Endothelial cell of umbilical vein (primary cell): ENCODE data around the gene SETD1A. TPM values are rescaled to one million over a fixed set of nuclear protein-coding genes. Genes with fewer than 3 reads are reported as not detected.

Source experiments
- BruUV-seq: library from RNA; stranded (reverse); fragments of 400-500 nt; replicated peaks from 2 replicates; lab custom pipeline; 2021; lab: Mats Ljungman, UMichigan
- CTCF ChIA-PET: fragments of 300-600, 350-600 bp; sonication (Branson Sonifier 250); formaldehyde crosslinking; loops from one replicate; lab custom pipeline; 2021; ENCODE audit warnings: antibody characterized with exemption, inconsistent platforms; lab: Charles Lee
- POLR2A ChIA-PET: fragments of 300-600, 350-600 bp; sonication (Branson Sonifier 250); formaldehyde crosslinking; loops from one replicate; lab custom pipeline; 2021; ENCODE audit warnings: antibody characterized with exemption, inconsistent platforms; lab: Charles Lee
- DNase-seq: peaks from one replicate; pipeline ENCODE4 v3.0.0-alpha.2; 2011; ENCODE audit warnings: low read depth, low spot score
- FAIRE-seq: peaks from 2 replicates; lab custom pipeline; 2011; peaks lifted over from hg19 to GRCh38; lab: Jason Lieb, UNC
- H2AFZ ChIP-seq: 2 replicates; pipeline ENCODE4 v1.6.0; 2012; ENCODE audit warnings: low read depth, low read length, control low read depth, inconsistent platforms
- H3K27ac ChIP-seq: 2 replicates; pipeline ENCODE4 v1.5.1; 2011; ENCODE audit warnings: low read depth, mild to moderate bottlenecking, control low read depth, low read length, moderate library complexity; ENCODE audit not compliant: insufficient read depth
- H3K27me3 ChIP-seq, 2 experiments: 2 replicates each; pipeline versions ENCODE4 v1.6.0 to v1.6.1; 2011; ENCODE audit warnings: low read length in 2 of 2, mixed read lengths in 1 of 2; ENCODE audit not compliant: control insufficient read depth in 2 of 2, insufficient read depth in 2 of 2
- H3K36me3 ChIP-seq, 2 experiments: 2 replicates in 1 of 2; 3 replicates in 1 of 2; pipeline ENCODE4 v1.5.1; 2011; ENCODE audit warnings: low read length in 2 of 2, mild to moderate bottlenecking in 1 of 2, moderate library complexity in 1 of 2; ENCODE audit not compliant: control insufficient read depth in 2 of 2, insufficient read depth in 2 of 2; ENCODE audit errors: extremely low read depth in 1 of 2
- H3K4me1 ChIP-seq: 3 replicates; pipeline ENCODE4 v1.5.1; 2011; ENCODE audit warnings: mild to moderate bottlenecking, low read length; ENCODE audit not compliant: control insufficient read depth, insufficient read depth; ENCODE audit errors: extremely low read depth
- H3K4me2 ChIP-seq: 2 replicates; pipeline ENCODE4 v1.6.1; 2011; ENCODE audit warnings: low read length, control low read depth, mixed read lengths; ENCODE audit not compliant: insufficient read depth
- H3K4me3 ChIP-seq, 3 experiments: fragments of 200-600 bp in 1 of 3; sonication (generic), shearing (Covaris generic) in 1 of 3; replicated peaks in 1 of 3; 2 replicates each; pipeline ENCODE4 v1.5.1; 2011 to 2016; ENCODE audit warnings: control low read depth in 3 of 3, low read length in 3 of 3, mild to moderate bottlenecking in 2 of 3, inconsistent platforms in 1 of 3, low read depth in 1 of 3, moderate library complexity in 1 of 3; ENCODE audit not compliant: insufficient read depth in 1 of 3
- H3K79me2 ChIP-seq: 2 replicates; pipeline ENCODE4 v1.6.0; 2012; ENCODE audit warnings: low read length, inconsistent platforms; ENCODE audit not compliant: control insufficient read depth, insufficient read depth
- H3K9ac ChIP-seq: replicated peaks from 2 replicates; pipeline ENCODE3; 2011; ENCODE audit warnings: low read length, control low read depth; ENCODE audit not compliant: insufficient read depth; ENCODE audit errors: extremely low read depth
- H3K9me1 ChIP-seq: replicated peaks from 3 replicates; pipeline ENCODE4 v1.6.0; 2011; ENCODE audit warnings: mild to moderate bottlenecking, low read length; ENCODE audit not compliant: control insufficient read depth, insufficient read depth; ENCODE audit errors: extremely low read depth
- H3K9me3 ChIP-seq: replicated peaks from 2 replicates; pipeline ENCODE4 v1.5.1; 2012; ENCODE audit warnings: low read length, inconsistent platforms; ENCODE audit not compliant: control insufficient read depth, insufficient read depth
- H4K20me1 ChIP-seq: replicated peaks from 2 replicates; pipeline ENCODE3; 2011; ENCODE audit warnings: mild to moderate bottlenecking, low read length; ENCODE audit not compliant: control insufficient read depth, insufficient read depth; ENCODE audit errors: extremely low read depth
- CTCF ChIP-seq, 2 donors: IDR thresholded peaks; 1 replicate in 1 of 2; 2 replicates in 1 of 2; pipeline ENCODE4 v1.5.1; 2011; ENCODE audit warnings: low read length in 2 of 2, mild to moderate bottlenecking in 2 of 2, moderate library complexity in 2 of 2, control low read depth in 1 of 2, inconsistent platforms in 1 of 2, low read depth in 1 of 2; ENCODE audit not compliant: insufficient read depth in 1 of 2; ENCODE audit errors: extremely low read depth in 1 of 2
- EZH2 ChIP-seq: IDR thresholded peaks from 2 replicates; pipeline ENCODE4 v1.6.1; 2012; ENCODE audit warnings: borderline replicate concordance, low read depth, mild to moderate bottlenecking, moderate library complexity, low read length, inconsistent platforms; ENCODE audit not compliant: severe bottlenecking
- FOS ChIP-seq: IDR thresholded peaks from 2 replicates; pipeline ENCODE4 v1.6.1; 2011; ENCODE audit warnings: mild to moderate bottlenecking, low read length, moderate library complexity, borderline replicate concordance; ENCODE audit not compliant: insufficient read depth
- GATA2 ChIP-seq: IDR thresholded peaks from 2 replicates; pipeline ENCODE4 v1.7.0; 2011; ENCODE audit warnings: low read depth, mild to moderate bottlenecking, moderate library complexity, mixed read lengths, low read length; ENCODE audit not compliant: insufficient read length, insufficient read depth
- JUN ChIP-seq: IDR thresholded peaks from 2 replicates; pipeline ENCODE4 v1.6.1; 2011; ENCODE audit warnings: borderline replicate concordance, low read depth; ENCODE audit not compliant: insufficient read length, insufficient read depth
- MAX ChIP-seq: IDR thresholded peaks from 2 replicates; pipeline ENCODE4 v1.6.1; 2011; ENCODE audit not compliant: insufficient read depth, insufficient read length
- MYC ChIP-seq: IDR thresholded peaks from one replicate; pipeline ENCODE4 v1.6.1; 2011; ENCODE audit warnings: mild to moderate bottlenecking, low read depth, low read length
- POLR2A ChIP-seq: IDR thresholded peaks from 2 replicates; pipeline ENCODE4 v1.6.1; 2012; ENCODE audit warnings: low read depth, mild to moderate bottlenecking, control low read depth, low read length
- POLR2AphosphoS5 ChIP-seq: IDR thresholded peaks from 2 replicates; pipeline ENCODE4 v1.6.1; 2012; ENCODE audit warnings: low read depth, mild to moderate bottlenecking, control low read depth, low read length, moderate library complexity; ENCODE audit not compliant: insufficient read depth
- dilution Hi-C: fragments of 300-500 bp; cut with MboI; formaldehyde crosslinking; loops from one replicate; pipeline ENCODE4 v1.15.0; 2019; ENCODE audit warnings: low sequenced_read_pairs; ENCODE audit not compliant: extremely low pct_ligation_motif_present
- intact Hi-C: fragments of 100-400 bp; cut with micrococcal nuclease; formaldehyde crosslinking; loops from one replicate; pipeline ENCODE4 v1.10.0; 2022
- polyA plus RNA-seq, 4 experiments: library from polyadenylated mRNA; depleted of rRNA in 3 of 4; stranded (reverse) in 3 of 4; unstranded in 1 of 4; fragments of >200 nt; gene quantifications; 2 replicates each; pipeline versions ENCODE4 v1.2.1 to v1.2.3, GENCODE V29; 2011 to 2012; ENCODE audit warnings: missing spikeins in 1 of 4
- total RNA-seq: library from RNA; stranded (reverse); gene quantifications from 2 replicates; pipeline ENCODE4 v1.2.3, GENCODE V29; 2021

Gene SETD1A
- total and polyA plus RNA-seq, 2 donors (not counting 3 experiments of a cell fraction or from before 2014, with no cell fraction given), result 3.5 to 21.3 TPM

- no peaks in the 10 kb centered on the region for H3K27me3 ChIP-seq
- BruUV-seq, result no TSS peak
- H3K4me3 ChIP-seq, result no peak overlapping the region
- H3K79me2 ChIP-seq, result no peaks in the 10 kb centered on the region
- H4K20me1 ChIP-seq, result no peaks in the 10 kb centered on the region
- ChIA-PET CTCF (interaction anchor here (0.8 to 3.5 kb wide), 20 partner anchors 11 to 916 kb away, joined by 3 to 29 read pairs (median 4); partner anchors contain the start of genes FUS, KAT8, VKORC1 and ZNF646), POLR2A (interaction anchor here (1.2 to 1.9 kb wide), 2 partner anchors 11 to 227 kb away, joined by 3 to 4 read pairs; partner anchors contain the start of gene FUS)
- no peaks in the 10 kb centered on the region for H3K36me3 ChIP-seq
- no peaks in the 10 kb centered on the region for H3K9me3 ChIP-seq
- dilution Hi-C loops (no loop called here), intact Hi-C loops (loop anchor here (1.0 kb wide), 4 partner anchors 142 to 490 kb away; partner anchors contain the start of gene FUS)
- H3K9ac ChIP-seq, result no peak overlapping the region
- no peak overlapping the region for H2AFZ ChIP-seq
- DNase-seq (no peak), FAIRE-seq (no peak)
- TF ChIP-seq MAX (no peak), GATA2 (no peak), EZH2 (no peak), MYC (no peak), CTCF (IDR thresholded peaks at IDR 0.05; ENCODE audit: extremely low read depth in 1 of 2, insufficient read depth in 1 of 2, low read depth in 1 of 2, low read length in 2 of 2) (no peak), POLR2AphosphoS5 (no peak), JUN (no peak), POLR2A (no peak), FOS (no peak)
- H3K4me1 ChIP-seq, result peaks cover 20% of the 10 kb centered on the region
- H3K4me2 ChIP-seq, result no peak overlapping the region
- no peak overlapping the region for H3K27ac ChIP-seq
- H3K9me1 ChIP-seq, result no peaks in the 10 kb centered on the region
Measured at GRCh38 chr16:30953111-30953510, 4.4 kb upstream of the SETD1A start.
